NCI-H345 (cell line): ENCODE results near the gene LAX1.
"Not testable (repeated sequence)": the region's sequence is repeated elsewhere in the genome, so short reads cannot be mapped to it uniquely, and the experiment has no call there.

Experiments used
- DNase-seq: peaks from one replicate; lab custom pipeline; 2025; lab: John Stamatoyannopoulos, UW

Gene LAX1, protein sequence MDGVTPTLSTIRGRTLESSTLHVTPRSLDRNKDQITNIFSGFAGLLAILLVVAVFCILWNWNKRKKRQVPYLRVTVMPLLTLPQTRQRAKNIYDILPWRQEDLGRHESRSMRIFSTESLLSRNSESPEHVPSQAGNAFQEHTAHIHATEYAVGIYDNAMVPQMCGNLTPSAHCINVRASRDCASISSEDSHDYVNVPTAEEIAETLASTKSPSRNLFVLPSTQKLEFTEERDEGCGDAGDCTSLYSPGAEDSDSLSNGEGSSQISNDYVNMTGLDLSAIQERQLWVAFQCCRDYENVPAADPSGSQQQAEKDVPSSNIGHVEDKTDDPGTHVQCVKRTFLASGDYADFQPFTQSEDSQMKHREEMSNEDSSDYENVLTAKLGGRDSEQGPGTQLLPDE

DNA sequence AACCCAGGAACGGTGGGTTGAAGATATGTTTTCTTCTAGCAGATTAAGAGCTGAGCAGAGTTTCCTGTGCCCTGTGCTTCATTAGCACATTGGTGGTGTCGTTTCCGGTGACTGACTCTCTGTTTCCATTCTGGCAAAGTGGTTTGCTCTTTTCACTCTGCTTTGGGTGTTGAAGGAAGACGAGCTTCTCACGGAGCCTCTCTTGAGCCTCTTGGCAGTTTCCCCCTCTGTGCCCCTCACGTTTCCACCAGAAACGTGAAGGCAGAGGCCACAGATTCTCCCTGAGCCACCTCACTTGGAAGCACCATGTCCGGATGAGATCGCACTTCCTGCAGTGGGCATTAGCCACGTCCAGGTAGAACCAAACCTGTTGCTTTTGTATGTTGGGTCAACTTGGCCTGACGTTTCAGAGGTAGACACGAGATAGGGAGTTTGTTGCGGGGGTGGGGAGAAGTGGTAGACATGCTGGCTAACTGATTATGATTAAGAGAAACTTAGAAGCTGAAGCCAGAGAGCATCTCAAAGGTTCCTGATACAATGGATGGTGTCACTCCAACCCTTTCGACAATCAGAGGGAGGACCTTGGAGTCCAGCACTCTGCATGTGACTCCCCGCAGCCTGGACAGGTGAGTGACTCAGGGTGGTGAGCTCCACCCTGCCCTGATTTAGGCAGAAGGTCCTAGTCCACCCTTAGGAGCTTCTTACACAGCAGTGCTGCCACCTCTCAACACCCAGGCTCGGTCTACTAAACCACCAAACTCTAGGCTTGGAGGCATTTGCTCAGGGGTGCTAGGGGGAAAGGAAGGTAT lies at the start of gene LAX1:
Gene LAX1, plus strand, starts transcription at position 155 of the 809 bp plus-strand sequence. Its CDS starts 383 bp downstream, at position 538.
- no peak for DNase-seq

DNA sequence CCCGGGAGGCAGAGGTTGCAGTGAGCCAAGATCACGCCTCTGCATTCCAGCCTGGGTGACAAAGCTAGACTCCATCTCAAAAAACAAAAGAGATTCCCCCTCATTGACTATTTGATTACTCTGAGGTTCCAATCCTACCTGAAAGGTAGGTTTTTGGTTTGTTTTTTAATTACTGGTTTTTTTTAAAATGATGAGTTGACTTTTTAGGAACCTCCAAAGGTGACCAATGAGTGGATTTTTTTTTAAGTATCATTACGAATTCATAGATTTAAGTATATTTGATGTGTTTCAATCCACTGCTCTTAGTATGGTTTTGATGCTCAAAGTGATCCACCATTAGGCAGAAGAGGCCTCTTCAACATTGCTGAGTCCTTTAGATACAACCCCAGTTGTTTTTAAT lies 47.9 kb upstream of the LAX1 start:
- no peak for DNase-seq

DNA sequence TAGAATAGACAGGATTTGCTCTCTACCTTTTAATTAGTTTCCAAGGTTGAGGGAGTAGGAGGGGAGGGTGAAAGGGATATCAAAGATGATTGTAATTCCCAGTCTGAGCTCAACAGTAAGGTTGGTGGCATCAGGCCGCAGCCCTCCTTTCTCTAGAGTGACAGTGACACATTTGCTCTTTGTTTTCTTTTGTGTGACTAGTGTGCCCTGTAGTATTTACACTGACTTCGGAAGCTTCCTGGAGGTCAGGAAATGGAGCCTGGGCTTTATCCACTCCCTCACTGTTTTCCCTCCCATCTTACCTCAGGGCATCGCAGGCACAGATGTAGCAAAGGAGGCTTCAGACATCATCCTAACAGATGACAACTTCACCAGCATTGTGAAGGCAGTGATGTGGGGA lies 44.7 kb upstream of the LAX1 start:
- DNase-seq, result no peak

DNA sequence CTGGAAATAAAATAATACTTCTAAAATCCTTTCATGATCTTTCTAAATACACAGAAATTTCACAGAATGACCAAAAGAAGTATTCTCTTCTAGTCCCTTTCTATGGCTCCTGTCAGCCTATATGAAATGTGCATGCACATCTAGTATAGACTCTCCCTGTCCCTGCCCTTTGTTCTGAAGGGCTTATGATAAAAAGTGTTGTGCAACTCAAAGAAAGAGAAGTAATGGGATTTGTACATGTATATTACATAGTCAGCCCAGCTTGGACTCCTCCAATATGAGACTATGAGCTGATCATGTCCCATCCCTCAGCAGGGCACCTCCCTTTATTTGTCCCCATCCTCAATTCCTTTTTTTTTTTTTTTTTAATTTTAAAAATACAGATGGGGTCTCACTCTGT lies 42.1 kb upstream of the LAX1 start:
- DNase-seq, result no peak

DNA sequence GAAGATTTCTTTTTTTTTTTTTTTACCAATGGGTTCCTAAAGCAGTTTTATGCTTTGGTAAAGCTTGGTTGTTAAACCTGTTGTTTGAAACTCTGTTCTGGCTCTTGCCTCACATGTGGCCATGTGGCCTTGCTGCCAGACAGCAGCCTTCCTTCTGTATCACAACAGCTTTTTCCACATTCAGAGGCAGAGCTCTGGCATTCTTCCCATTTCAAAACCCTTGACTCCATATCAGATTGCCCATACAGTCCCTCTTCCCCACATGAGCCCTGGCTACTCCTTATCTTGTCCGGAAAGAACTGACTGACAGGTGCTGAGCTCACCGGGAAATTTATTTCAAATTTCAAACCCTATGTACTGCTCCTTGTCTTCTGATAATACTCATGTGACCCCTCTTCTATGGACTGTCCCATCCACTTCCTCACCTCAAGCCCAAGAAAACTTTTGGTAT lies 38.5 kb upstream of the LAX1 start:
- no peak for DNase-seq

DNA sequence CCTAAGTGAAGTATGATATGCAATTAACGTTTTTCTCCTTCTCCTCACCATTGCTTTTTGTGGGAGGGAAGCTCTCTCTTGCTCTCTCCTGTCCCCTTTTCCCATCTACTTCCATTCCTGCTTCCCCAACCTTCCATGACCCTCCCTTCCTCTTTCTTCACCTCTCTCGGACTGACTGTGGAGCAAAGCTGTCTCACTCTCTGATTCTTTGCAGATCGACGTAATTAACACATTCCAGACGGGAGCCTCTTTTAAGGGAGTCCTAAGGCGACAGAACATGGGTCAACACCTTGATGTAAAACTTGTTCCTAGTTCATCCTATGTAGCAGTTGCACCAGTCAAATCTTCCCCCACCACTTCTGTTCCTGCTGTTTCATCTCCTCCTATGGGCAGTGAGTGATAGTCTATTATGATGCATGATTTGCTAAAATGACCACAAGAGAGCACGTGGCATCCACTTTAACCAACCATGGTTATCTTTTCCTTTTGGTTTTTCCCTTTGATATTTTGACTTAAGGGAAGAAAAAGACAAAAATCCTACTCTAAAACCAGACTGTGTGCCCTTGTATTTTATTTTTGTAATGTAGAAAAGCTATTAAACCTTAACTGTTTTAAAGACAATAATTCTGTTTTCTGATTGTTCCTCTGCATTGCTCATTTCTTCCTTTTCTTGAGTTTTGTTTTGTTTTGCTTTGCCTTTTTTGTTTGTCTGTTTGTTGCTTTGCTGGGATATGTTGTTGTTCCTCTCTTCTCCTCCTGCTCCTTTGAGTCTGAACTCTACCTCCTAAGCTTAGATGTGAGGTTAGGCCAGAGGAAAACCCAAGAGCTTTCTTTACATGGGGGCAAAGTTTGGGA lies 31.7 kb upstream of the LAX1 start:
- no peak for DNase-seq

DNA sequence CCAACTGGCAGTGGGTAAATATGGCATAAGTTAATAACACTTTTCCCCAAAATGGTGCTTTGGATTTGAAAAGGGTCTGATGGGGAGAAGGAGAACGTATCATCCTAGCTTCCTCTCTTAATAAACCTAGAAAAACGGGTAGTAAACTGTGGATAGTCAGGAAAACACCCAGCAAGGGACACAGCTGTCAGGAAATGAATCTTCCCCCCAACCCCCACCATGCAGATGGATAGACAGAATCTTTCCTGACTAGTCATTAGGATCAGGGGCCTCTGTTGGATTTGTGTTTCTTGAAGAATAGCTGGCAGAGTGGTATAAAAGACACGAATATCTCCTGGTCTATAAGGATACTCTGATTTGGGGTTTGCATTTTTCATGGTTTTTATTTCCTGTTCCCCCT lies 22.5 kb upstream of the LAX1 start:
- DNase-seq, result no peak

DNA sequence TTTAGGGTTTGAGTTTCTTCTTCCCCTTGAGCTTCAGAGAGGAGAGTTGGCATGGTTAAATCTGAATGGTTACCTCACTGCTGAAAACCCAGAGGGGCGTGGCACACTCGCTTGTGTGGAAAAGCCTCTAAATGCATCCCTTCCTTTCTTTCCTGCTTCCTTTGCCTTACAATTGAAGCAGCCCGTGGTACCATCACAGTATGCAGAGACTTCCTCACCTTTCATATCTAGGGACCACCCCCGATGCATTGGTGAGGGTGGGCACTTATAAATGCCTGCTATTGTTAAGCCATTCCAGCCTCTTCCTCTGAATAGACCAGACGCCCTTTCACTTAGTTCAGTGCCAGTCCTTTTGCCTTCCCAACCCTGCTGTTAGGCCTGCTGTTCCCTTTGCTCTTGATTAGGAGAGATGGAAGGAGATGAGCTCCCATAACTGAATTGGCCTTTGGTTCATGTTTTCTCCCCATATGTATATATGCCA lies 21.9 kb upstream of the LAX1 start:
- no peak for DNase-seq

DNA sequence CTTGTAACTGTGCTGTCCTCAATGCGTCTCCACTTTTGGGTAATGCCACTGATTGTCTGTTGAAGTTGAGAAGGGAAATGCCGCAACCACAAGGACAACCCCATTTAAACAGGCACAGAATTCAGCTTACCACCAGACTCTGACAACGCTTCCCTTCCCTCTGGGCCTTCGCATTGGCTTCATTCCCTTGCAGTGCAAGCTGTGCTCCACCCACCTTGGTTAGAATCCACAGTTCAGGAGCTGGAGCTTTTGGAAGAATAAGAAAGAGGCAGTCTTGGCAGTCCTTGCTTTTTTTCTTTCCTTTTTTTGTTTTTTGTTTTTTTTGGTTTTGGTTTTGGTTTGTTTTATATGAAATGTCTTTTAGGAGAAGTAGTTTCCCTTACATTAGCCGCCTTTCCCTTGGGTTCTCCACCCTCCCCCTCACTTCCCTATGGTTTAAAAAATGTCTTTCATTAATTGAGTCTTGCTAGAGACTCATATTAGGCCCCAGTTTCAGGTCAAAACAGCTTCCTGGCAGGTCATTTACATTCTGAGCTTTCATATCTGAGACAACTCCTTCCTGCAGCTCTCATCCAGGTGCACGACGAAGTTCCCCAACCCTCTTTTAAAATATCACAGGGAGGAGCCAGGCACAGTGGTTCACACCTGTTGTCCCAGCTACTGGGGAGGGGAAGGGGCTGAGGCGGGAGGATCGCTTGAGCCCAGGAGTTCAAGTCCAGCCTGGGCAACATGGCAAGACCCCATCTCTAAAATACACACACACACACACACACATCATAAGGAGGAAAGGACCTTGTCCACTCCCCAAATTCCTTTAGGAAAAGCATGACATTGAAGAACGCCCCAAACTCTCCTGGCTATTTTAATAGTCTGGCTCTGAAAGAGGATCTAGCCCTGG lies 20.7 kb upstream of the LAX1 start:
- DNase-seq, result no peak

DNA sequence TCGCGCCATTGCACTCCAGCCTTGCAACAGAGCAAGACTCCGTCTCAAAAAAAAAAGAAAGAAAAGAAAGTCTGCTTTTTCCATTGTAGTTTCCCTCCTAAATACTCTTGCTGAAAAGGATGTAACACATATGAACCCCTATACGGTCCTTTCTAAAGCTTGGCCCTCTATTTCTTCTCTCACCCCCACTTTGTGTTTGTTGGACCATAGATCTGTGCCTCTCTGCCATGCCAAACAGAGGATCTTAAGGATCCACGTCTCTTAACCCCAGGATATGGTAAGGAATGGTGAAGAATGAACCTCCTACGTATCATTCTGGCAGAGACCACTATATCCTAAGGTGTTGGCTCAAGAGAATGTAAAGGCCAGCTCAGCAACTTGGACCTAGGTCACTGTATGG lies 18.7 kb upstream of the LAX1 start:
- no peak for DNase-seq

DNA sequence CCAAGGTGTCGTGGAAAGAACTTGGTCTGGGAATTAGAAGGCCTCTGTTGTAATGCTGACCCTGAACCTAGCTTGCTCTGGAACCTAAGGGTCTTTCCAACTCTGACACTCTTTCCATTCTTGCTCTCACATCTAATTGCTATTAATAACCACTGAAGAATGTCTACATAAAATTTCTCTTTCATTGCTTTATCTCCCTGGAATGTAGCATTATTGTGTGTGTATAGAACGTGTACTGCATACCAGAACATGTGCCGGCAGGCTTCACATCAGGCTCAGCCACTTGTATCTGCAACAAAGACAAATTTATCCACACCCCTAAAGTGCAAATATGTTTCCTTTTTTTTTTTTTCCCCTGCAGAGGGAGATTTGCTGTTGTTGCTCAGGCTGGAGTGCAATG lies 13.9 kb upstream of the LAX1 start:
- no peak for DNase-seq

DNA sequence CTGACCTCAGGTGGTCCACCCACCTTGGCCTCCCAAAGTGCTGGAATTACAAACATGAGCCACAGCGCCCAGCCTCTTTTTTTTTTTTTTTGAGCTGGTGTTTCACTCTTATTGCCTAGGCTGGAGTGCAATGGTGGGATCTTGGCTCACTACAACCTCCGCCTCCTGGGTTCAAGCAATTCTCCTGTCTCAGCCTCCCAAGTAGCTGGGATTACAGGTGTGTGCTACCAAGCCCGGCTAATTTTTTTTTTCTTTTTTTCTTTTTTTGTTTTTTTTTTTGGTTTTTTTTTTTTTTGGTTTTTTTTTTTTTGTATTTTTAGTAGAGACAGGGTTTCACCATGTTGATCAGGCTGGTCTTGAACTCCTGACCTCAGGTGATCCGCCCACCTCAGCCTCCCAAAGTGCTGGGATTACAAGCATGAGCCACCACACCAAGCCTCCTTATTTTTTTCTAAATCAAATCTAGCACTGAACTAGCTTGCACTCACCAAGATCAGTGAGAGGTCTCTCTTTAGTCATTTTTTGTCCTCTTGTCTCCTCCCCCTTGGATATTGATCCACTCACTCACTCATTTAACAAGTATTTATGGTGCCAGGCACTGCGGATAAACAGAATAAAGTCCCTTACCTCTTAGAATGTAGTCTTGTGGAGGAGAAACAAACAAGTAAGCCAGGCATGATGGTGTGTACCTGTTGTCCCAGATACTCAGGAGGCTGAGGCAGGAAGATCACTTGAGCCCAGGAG lies 13.2 kb upstream of the LAX1 start:
- DNase-seq, result not testable (repeated sequence)

DNA sequence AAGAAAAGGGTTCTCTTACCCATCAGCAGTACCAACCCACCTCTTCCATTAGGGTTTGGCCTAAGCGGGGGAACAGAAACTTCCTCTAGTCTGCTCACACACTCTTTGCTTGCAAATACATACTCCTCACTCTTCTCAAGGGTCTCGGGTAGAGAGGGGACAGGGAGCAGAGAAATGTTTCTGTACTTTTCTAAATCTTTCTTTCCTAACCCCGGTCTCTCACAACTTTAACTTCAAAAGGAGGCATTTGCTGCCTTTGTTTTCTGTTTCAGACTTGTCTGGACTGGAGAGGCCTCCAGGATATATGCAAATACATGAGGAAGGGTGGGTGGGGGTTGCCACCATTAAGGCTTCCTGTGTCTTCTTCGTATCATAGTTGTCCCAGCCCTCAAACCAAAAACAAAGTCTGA lies 10.5 kb upstream of the LAX1 start:
- DNase-seq, result no peak

DNA sequence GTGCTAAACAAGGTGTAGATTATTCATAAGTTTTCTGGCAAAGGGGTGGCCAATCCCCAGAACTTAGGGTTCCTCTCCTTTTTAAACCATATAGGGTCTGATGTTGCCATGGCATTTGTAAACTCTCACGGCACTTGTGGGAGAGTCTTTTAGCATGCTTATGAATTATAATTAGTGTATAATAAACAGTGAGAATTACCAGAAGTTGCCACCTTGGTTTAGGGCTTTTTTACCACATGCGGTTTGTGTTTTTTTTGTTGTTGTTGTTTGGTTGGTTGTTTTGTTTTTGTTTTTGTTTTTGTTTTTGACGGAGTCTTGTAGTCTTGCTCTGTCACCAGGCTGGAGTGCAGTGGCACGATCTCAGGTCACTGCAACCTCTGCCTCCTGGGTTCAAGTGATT lies 8.9 kb upstream of the LAX1 start:
- no peak for DNase-seq

DNA sequence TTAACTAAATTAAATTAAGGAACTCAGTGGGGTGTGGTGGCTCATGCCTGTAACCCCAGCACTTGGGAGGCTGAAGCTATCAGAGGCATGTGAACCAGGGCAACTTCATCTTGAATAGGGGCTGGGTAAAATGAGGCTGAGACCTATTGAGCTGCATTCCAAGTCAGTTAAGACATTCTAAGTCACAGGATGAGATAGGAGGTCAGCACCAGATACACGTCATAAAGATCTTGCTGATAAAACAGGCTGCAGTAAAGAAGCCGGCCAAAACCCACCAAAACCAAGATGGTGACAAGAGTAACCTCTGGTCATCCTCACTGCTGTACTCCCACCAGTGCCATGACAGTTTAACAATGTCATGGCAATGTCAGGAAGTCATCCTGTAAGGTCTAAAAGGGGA lies 6.2 kb upstream of the LAX1 start:
- not testable (repeated sequence) for DNase-seq

DNA sequence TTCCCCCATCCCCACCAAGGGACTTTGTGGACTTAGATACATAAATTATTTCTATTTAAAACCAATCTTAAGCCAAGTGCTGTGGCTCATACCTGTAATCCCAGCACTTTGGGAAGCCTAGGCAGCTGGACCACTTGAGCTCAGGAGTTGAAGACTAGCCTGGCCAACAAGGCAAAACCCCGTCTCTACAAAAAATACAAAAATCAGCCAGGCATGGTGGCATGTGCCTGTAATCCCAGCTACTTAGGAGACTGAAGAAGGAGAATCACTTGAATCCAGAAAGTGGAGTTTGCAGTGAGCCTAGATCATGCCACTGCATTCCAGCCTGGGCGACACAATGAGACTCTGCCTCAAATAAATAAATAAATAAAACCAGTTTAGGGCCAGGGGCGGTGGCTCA lies 4.5 kb upstream of the LAX1 start:
- DNase-seq, result no peak

DNA sequence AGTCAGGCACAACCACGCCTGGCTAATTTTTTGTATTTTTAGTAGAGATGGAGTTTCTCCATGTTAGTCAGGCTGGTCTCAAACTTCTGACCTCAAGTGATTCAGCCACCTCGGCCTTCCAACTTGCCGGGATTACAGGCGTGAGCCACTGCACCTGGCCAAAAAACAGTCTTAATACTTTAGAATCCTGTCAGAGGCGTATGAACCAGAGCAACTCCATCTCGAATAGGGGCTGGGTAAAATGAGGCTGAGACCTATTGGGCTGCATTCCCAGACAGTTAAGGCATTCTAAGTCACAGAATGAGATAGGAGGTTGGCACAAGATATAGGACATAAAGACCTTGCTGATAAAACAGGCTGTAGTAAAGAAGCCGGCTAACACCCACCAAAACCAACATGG lies 3.0 kb upstream of the LAX1 start:
- not testable (repeated sequence) for DNase-seq

DNA sequence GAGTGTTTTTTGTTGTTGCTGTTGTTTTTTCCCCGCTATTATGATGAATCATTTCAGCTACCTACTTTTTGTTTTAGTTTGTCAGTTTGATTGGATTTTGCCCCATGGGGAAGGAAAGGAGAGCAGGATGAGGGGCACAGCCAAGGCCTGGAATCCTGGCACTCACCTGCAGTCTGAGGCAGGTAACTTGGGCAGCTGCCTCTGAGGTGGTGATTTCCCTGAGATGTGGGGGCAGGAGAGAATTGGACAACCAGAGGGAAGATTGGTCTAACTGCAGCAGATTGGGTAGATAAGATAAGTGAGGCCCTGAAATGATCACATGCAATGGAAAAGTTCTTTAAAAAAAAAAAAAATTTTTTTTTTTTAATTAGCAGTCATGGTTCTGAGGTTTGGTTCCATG lies 1.5 kb upstream of the LAX1 start:
- no peak for DNase-seq

DNA sequence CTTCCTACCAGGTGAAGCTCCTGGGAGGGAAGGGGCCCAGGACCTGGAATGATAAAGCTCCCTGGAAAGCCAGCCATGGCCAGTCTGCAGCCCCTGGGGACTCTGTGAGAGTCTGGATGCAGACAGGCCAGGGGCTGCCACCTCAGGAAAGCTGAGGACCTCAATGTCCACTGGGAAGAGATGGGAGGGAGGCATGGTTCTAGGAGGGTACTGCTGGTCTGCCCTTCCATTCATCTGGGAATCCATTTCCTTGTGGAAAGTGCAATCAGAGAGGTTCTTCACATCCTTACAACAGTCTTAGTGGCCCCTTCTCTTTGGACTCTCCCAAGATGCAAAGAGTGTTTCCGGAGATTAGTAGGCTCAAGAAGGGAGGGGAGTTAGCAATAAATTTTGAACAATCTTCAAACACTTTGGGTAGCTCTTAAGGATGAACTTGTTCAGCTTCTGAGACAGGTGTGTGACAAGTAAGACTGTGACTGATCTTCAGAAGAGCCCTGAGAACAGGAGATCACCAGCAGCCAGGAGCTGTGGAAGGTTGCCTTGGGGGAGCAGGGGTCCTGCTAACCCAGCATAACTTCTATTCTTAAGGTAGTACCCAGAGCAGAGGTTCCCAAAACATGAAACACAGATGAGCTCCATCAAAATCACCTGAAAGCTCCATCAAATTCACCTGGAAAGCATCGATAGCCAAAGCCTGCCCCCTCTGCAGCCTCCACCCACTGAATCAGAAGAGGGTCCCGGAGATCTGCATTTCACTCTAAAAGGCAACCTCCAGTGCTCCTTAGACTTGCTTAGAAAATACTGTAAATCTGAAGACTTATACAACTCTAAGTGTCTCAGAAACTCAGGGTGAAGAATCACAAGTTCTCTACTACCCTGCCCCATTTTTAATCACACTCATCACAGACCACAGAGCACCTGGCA lies 616 bp upstream of the LAX1 start:
- no peak for DNase-seq
